Skeletal muscle tissue (tissue), 4 donors: Measurements from ENCODE around the gene ELMO1. TPM values are rescaled to one million over a fixed set of nuclear protein-coding genes. Genes with fewer than 3 reads are reported as not detected.

ENCODE experiments used
- H3K27ac ChIP-seq: one replicate; pipeline ENCODE4 v1.7.0; 2013; ENCODE audit warnings: mild to moderate bottlenecking, low read depth, low read length, inconsistent platforms
- H3K27me3 ChIP-seq, 3 donors: one replicate each; pipeline ENCODE4 v1.7.0; 2013; ENCODE audit warnings: low read length in 3 of 3; ENCODE audit not compliant: control insufficient read depth in 3 of 3, insufficient read depth in 3 of 3
- H3K36me3 ChIP-seq, 3 donors: one replicate each; pipeline ENCODE4 v1.7.0; 2013; ENCODE audit warnings: low read length in 3 of 3; ENCODE audit not compliant: control insufficient read depth in 3 of 3, insufficient read depth in 3 of 3
- H3K4me1 ChIP-seq, 3 donors: one replicate each; pipeline ENCODE4 v1.7.0; 2013; ENCODE audit warnings: low read length in 3 of 3, mild to moderate bottlenecking in 3 of 3; ENCODE audit not compliant: control insufficient read depth in 3 of 3, insufficient read depth in 3 of 3
- H3K4me3 ChIP-seq, 3 donors: one replicate each; pipeline ENCODE4 v1.7.0; 2013; ENCODE audit warnings: low read length in 3 of 3
- H3K9ac ChIP-seq, 3 donors: one replicate each; pipeline ENCODE4 v1.7.0; 2013; ENCODE audit warnings: low read length in 3 of 3, mild to moderate bottlenecking in 3 of 3, moderate library complexity in 2 of 3, low read depth in 1 of 3
- H3K9me3 ChIP-seq, 3 donors: one replicate each; pipeline ENCODE4 v1.7.0; 2013; ENCODE audit warnings: low read length in 3 of 3; ENCODE audit not compliant: control insufficient read depth in 3 of 3
- total RNA-seq: library from RNA; depleted of rRNA; stranded (reverse); fragments of >200 nt; gene quantifications from one replicate; pipeline ENCODE4 v1.2.3, GENCODE V29; 2014
- donor health status: Osteomylitis.

The ELMO1 gene
- total RNA-seq, 1 donor from 2014 or later: 52.7 TPM

DNA sequence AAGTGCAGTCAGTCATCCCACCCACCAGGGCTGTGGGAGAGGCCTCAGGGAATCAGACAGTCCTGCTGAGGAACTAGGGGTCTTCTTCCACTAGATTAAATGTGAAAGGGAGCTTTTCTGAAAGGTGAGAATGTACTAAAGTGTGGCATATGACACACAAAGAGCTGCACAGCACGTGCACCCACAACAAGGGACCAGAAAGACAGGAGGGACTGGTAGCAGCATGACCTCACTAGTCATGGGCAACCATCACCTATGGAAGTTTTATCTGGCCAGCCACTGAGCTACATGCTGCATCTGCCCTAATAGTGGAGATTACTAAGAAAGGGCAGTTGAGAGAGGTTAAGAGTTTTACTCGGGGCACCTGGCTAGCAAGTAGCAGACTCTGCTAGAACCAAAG, 519.9 kb downstream of the ELMO1 start:
- H3K9me3 ChIP-seq: no peaks in the 10 kb centered on the region
- H3K27ac ChIP-seq: no peak overlapping the region
- H3K4me1 ChIP-seq: peaks cover 0 to 2% (median 2%) of the 10 kb centered on the region in 3 donors
- H3K27me3 ChIP-seq: no peaks in the 10 kb centered on the region
- no peaks in the 10 kb centered on the region for H3K36me3 ChIP-seq
- H3K4me3 ChIP-seq: no peak overlapping the region
- H3K9ac ChIP-seq: no peak overlapping the region

- no peak overlapping the region for H3K4me3 ChIP-seq
- H3K36me3 ChIP-seq: no peaks in the 10 kb centered on the region
- no peaks in the 10 kb centered on the region for H3K9me3 ChIP-seq
- H3K9ac ChIP-seq: no peak overlapping the region
- H3K27ac ChIP-seq: no peak overlapping the region
- H3K27me3 ChIP-seq: no peaks in the 10 kb centered on the region
- H3K4me1 ChIP-seq: peaks cover 0 to 2% (median 2%) of the 10 kb centered on the region in 3 donors
Measured at GRCh38 chr7:36928311-36928710, 520.4 kb downstream of the ELMO1 start.

- H3K27me3 ChIP-seq: no peaks in the 10 kb centered on the region
- H3K36me3 ChIP-seq: no peaks in the 10 kb centered on the region
- H3K27ac ChIP-seq: no peak overlapping the region
- no peak overlapping the region for H3K4me3 ChIP-seq
- H3K9ac ChIP-seq: no peak overlapping the region
- H3K9me3 ChIP-seq: no peaks in the 10 kb centered on the region
- peaks cover 0 to 2% (median 2%) of the 10 kb centered on the region in 3 donors for H3K4me1 ChIP-seq
Measured at GRCh38 chr7:36925691-36926090, 523.0 kb downstream of the ELMO1 start.

GRCh38 chr7:36925207-36925606, 523.5 kb downstream of the ELMO1 start:
- no peaks in the 10 kb centered on the region for H3K27me3 ChIP-seq
- no peaks in the 10 kb centered on the region for H3K9me3 ChIP-seq

GRCh38 chr7:36923943-36924436, 524.7 kb downstream of the ELMO1 start:
- Histone ChIP-seq H3K4me1 (peaks cover 0 to 2% (median 2%) of the 10 kb centered on the region in 3 donors), H3K36me3 (no peaks in the 10 kb centered on the region), H3K9ac (no peak overlapping the region), H3K4me3 (no peak overlapping the region), H3K9me3 (no peaks in the 10 kb centered on the region), H3K27me3 (no peaks in the 10 kb centered on the region), H3K27ac (no peak overlapping the region)

More at GRCh38 chr7:36925207-36925606, 523.5 kb downstream of the ELMO1 start:
- Histone ChIP-seq H3K4me1 (peaks cover 0 to 2% (median 2%) of the 10 kb centered on the region in 3 donors), H3K27ac (no peak overlapping the region), H3K9ac (no peak overlapping the region), H3K4me3 (no peak overlapping the region), H3K36me3 (no peaks in the 10 kb centered on the region)

DNA sequence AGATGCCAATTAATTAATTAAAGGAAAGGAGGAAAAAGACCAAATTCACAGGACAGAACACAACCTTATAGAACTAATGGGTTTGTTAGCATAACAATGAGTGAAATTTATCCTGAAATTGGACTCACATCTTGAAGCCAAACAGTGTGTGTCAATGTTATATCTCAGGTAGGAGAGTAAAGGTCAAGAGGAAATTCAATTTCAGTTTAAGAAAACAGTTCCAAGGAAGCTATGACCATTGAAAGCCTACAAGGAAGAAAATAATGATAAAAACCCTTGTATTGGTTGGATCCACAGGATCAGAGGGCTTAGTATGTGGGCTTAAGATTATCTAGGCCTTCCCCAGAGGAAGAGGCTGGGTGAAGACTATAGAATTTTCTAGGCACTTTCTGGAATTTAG, 525.5 kb downstream of the ELMO1 start:
- Histone ChIP-seq H3K4me1 (peaks cover 0 to 2% (median 2%) of the 10 kb centered on the region in 3 donors), H3K4me3 (no peak overlapping the region), H3K27me3 (no peaks in the 10 kb centered on the region)

GRCh38 chr7:36920433-36920832, 528.2 kb downstream of the ELMO1 start:
- Histone ChIP-seq H3K36me3 (no peaks in the 10 kb centered on the region), H3K4me3 (no peak overlapping the region), H3K9ac (no peak overlapping the region), H3K27me3 (no peaks in the 10 kb centered on the region), H3K27ac (no peak overlapping the region), H3K4me1 (peaks cover 0 to 2% (median 2%) of the 10 kb centered on the region in 3 donors), H3K9me3 (no peaks in the 10 kb centered on the region)

More for the DNA sequence above, 525.5 kb downstream of the ELMO1 start:
- Histone ChIP-seq H3K9ac (no peak overlapping the region), H3K27ac (no peak overlapping the region), H3K9me3 (no peaks in the 10 kb centered on the region), H3K36me3 (no peaks in the 10 kb centered on the region)

GRCh38 chr7:36919738-36920137, 528.9 kb downstream of the ELMO1 start:
- H3K27me3 ChIP-seq: no peaks in the 10 kb centered on the region
- H3K36me3 ChIP-seq: no peaks in the 10 kb centered on the region
- H3K4me1 ChIP-seq: peaks cover 0 to 2% (median 2%) of the 10 kb centered on the region in 3 donors
- no peak overlapping the region for H3K9ac ChIP-seq
- no peaks in the 10 kb centered on the region for H3K9me3 ChIP-seq
- no peak overlapping the region for H3K4me3 ChIP-seq
- no peak overlapping the region for H3K27ac ChIP-seq

GRCh38 chr7:36918591-36918990, 530.1 kb downstream of the ELMO1 start:
- Histone ChIP-seq H3K4me3 (no peak overlapping the region), H3K27ac (no peak overlapping the region), H3K4me1 (no peaks in the 10 kb centered on the region), H3K9me3 (no peaks in the 10 kb centered on the region), H3K27me3 (no peaks in the 10 kb centered on the region), H3K9ac (no peak overlapping the region), H3K36me3 (no peaks in the 10 kb centered on the region)

DNA sequence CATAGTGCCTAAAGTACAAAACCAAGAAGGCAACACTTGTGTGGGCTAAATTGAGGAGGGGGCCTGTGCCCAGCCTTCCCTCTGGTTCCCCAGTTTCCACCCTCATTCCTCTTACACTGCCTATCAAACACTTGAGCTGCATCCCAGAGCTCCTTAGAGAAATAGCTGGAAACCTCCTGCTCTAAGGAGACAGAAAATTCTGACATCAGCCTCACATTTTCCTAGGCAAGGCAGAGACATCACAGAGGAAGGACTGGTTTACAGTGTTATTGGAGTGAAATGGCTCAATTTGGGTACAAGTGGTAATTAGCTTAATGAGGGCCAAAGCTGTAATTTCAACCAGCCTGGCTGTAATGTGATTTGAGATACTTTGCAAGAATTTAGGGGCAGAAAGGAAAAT, 532.0 kb downstream of the ELMO1 start:
- no peak overlapping the region for H3K9ac ChIP-seq
- H3K4me1 ChIP-seq: no peaks in the 10 kb centered on the region
- no peaks in the 10 kb centered on the region for H3K36me3 ChIP-seq
- H3K27ac ChIP-seq: no peak overlapping the region
- no peaks in the 10 kb centered on the region for H3K9me3 ChIP-seq
- H3K4me3 ChIP-seq: no peak overlapping the region
- H3K27me3 ChIP-seq: no peaks in the 10 kb centered on the region
